HG02642 (cell line): Measurements from ENCODE around the gene COX7A2L.
"Not testable (repeated sequence)": the region's sequence is repeated elsewhere in the genome, so short reads cannot be mapped to it uniquely, and the experiment has no call there.

Experiments
- ATAC-seq: cut with Tn5 transposase; IDR thresholded peaks from one replicate; pipeline ENCODE4 v1.9.1; 2021; ENCODE audit warnings: mild to moderate bottlenecking; ENCODE audit not compliant: unreplicated experiment, poor library complexity

Gene COX7A2L, protein sequence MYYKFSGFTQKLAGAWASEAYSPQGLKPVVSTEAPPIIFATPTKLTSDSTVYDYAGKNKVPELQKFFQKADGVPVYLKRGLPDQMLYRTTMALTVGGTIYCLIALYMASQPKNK

GRCh38 chr2:42360890-42361727 is at the start of gene COX7A2L:
TSS of gene COX7A2L (minus strand) at chr2:42361217. CDS start at chr2:42361161, 56 bp downstream.
- peak; percentile 93 for ATAC-seq

DNA sequence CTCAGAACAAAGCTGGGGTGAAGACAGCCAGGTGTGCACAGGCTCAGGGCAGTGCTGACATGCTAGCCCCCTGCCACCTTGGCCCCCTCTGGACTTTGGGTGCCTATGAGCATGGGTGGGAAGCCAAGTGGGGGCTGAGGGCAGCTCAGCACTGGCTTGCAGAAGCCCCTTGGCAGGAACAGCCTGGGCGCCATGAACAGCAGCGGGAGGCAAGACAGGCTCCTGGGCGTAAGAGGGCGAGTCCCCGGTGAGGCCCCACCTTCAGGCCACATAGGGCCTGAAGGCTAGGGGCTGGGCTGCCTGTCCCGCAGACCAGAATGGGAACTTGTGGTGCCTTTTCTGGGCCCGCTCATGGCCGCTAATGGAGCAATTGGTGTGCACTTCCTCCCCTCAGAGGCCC is 47.0 kb upstream of the COX7A2L start:
- ATAC-seq = no peak

DNA sequence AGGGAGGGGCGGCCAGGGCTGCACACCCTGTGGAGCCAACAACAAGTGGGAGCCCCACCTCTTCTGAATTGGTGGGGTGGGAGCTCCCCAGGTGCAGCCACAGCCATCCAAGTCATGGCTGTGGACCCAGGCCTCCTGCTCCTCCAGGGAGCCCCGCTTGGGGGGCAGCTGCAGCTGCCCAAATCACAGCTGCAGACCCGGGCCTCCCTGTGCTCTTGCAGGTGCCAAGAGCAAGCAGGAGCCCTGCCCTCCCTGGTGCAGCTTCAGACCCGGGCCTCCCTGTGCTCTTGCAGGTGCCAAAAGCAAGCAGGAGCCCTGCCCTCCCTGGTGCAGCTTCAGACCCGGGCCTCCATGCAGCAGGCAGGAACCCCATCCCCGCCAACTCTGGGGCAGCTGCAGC is 46.5 kb upstream of the COX7A2L start:
- no peak for ATAC-seq

GRCh38 chr2:42404676-42405075 is 43.7 kb upstream of the COX7A2L start:
- ATAC-seq = no peak

DNA sequence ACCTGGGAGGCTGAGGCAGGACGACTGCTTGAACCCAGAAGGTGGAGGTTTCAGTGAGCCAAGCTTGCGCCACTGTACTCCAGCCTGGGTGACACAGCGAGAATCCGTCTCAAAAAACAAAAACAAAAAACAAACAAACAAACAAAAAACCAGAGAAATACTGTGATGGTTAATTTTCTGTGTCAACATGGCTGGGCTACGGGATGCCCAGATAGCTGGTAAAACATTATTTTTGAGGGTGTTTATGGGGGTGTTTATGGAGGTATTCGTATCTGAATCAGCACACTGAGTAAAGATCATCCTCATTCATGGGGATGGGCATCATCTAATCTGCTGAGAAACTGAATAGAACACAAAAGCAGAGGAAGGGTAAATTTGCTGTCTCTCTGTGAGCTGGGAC is 40.8 kb upstream of the COX7A2L start:
- ATAC-seq = no peak

DNA sequence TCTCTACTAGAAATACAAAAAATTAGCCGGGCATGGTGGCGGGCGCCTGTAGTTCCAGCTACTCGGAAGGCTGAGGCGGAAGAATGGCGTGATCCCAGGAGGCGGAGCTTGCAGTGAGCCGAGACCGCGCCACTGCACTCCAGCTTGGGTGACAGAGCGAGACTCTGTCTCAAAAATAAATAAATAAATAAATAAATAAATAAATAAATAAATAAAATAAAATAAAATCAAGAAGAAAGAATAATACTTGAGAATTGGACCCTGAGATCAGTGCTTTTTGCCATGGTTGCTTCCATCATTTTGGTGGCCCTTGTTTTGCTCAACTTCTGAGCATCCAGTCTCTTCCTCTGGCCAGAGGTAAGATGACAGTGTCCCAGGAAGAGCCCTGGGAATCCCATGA is 37.0 kb upstream of the COX7A2L start:
- not testable (repeated sequence) for ATAC-seq

DNA sequence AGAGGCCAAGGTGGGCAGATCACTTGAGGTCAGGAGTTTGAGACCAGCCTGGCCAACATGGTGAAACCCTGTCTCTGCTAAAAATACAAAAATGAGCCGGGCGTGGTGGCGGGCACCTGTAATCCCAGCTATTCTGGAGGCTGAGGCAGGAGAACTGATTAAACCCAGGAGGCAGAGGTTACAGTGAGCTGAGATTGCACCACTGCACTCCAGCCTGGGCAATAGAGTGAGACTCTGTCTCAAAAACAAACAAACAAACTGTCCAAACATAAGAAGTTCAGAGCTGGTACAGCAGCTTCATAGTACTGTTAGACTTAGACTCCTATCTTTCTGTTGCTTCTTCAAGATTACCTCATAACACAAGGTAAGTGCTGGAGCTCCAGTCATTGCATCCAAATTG is 32.3 kb upstream of the COX7A2L start:
- not testable (repeated sequence) for ATAC-seq

GRCh38 chr2:42392191-42392590 is 31.2 kb upstream of the COX7A2L start:
- no peak for ATAC-seq

DNA sequence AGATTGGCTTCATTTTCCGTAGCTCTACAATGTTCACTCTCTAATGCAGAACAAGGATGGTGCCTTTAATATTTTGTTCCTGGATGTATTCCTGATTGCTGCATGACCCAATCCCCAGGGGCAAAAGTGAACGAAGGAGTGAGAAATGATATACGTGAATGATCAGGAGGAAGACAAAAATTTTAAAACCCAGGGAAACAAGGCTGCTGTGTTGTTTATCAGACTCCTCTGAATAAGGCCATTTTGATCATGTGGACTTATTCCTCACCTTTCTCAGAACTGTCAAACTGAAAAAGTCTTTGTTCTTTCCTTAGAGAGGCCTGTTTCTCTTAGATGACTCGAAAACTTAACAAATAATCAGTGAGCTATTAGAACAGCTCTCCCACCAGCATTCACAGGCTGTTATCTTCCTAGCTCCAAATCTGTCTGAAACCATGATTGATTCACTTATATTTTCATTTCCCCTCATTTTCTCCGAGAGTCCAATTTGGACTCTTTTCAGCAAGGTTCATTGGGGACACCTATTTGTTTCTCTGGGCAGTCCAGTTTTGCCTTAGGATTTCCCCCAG is 29.5 kb upstream of the COX7A2L start:
- ATAC-seq = no peak

DNA sequence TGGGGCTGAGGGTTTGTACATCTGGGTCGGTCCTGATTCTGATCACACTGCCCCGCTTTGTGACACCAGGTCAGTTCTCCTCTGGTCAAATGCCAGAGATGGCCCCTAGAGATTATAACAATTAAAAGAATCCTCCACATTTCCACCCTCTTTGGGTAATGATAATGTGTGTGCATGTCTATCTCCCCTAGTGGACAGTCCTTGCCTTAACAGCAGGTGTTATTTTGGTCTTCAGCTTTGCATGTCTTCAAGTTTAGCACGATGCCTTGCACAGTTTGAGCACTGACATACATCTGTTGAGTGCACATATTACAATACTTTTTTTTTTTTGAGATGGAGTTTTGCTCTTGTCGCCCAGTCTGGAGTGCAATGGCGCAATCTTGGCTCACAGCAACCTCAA is 25.7 kb upstream of the COX7A2L start:
- peak; percentile 60 for ATAC-seq

DNA sequence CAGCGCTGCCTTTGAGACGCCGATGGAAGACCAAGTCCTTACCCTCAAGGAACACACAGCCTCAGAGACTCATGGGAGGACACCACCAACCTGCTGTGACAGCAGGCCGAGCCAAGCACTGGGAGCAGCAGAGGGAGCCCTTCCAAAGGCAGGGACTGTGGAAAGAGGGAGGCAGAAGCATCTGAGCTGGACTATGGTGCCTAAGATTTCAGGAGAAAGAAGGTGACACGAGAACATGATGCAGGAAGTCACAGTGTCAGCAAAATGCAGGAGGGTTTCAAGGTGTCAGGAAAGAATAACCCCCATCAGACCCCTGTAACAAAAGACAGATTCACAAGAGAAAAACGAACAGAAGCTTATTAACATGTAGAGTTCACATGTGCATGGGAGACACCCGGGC is 24.2 kb upstream of the COX7A2L start:
- no peak for ATAC-seq

GRCh38 chr2:42383855-42384530 is 23.0 kb upstream of the COX7A2L start:
- ATAC-seq = no peak

- ATAC-seq = no peak
These were observed 21.1 kb upstream of the COX7A2L start for GRCh38 chr2:42382144-42382543.

DNA sequence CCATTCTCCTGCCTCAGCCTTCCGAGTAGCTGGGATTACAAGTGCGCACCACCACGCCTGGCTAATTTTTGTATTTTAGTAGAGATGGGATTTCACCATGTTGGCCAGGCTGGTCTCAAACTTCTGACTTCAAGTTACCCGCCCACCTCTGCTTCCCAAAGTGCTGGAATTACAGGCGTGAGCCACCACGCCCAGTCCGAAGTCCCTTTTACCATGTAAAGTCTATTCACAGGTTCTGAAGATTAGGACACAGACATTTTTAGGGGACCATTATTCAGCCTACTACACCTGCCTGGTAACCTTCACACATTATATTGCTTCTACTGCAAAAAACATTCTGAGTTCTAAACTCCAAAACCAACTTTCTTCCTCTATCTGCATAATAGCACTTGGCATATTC is 19.0 kb upstream of the COX7A2L start:
- not testable (repeated sequence) for ATAC-seq

DNA sequence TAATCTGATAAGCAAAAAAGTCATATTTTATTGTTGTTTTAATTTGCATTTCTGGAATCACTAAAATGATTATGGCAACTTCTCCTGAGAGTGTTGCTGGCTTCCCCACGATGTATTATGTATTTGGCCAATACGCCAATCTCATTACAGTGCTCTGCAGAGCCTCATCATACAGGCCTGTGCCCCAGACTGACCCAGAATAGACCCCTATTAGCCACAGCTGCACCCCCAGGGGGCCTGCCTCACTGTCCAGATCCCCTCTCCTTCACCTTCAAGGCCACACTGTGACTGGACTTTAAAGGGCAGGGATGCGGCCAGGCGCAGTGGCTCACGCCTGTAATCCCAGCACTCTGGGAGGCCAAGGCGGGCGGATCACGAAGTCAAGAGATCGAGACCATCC is 17.4 kb upstream of the COX7A2L start:
- no peak for ATAC-seq

DNA sequence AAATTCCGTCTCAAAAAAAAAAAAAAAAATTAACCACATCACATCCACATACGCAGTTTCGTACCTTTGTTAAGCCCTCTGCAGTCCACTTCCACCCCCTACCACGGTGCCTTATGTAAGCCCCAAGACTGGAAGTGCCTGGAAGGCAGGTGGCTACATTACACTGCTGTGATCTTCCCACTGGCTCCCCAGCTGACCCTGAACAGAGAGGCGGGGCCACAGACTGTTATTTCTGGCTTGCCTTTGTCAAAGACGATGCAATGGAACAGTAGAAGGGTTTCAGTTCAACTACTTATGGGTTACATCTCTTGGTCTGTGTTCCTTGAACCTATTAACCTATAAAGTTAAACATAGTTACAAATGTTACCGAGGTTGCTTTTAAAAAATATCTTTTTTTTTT is 15.7 kb upstream of the COX7A2L start:
- no peak for ATAC-seq

DNA sequence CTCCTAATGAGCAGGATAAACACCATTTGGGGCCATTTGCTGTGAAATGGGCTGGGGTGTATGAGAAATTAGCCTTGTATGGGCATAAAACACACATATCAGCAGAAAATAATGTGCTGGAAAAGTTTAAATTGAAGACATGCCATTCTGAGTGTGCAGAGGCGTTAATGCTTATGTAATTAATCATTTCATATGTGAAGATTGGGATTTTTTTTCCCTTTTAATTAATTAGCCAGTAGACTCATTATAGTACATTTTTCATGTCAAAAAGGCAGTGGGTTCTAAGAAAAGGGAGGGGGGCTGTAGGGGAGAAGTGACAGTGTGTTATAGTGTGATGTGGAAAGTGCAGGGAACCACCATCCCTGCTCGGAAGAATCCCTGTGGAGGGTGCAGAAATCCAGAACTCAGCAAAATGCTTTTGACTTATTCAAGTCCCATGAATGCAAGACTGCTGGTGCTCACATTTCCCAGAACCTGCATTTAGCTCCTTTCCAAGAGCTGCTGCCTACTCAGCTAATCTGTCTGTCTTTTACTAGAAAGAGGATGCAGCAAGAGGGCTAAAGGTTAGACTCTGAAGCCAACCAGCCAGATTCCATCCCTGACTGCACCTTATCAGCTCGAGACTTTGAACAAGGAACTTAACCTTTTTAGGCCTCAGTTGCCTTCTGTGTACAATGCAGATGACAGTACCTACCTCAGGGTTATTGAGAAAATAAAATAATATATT is 11.6 kb upstream of the COX7A2L start:
- no peak for ATAC-seq

- ATAC-seq = no peak
These were observed 10.8 kb upstream of the COX7A2L start for GRCh38 chr2:42371611-42372473.

GRCh38 chr2:42369532-42370229 is 8.7 kb upstream of the COX7A2L start:
- ATAC-seq = no peak
